SH-SY5Y (cell line): Measurements from ENCODE around the gene KIF17.

Source experiments
- GATA2 ChIP-seq: IDR thresholded peaks from 2 replicates; pipeline ENCODE4 v1.6.1; 2011; ENCODE audit warnings: mild to moderate bottlenecking, low read depth, low read length
- GATA3 ChIP-seq: IDR thresholded peaks from 2 replicates; pipeline ENCODE4 v1.6.1; 2011; ENCODE audit warnings: low read depth, mild to moderate bottlenecking, low read length, moderate library complexity

DNA sequence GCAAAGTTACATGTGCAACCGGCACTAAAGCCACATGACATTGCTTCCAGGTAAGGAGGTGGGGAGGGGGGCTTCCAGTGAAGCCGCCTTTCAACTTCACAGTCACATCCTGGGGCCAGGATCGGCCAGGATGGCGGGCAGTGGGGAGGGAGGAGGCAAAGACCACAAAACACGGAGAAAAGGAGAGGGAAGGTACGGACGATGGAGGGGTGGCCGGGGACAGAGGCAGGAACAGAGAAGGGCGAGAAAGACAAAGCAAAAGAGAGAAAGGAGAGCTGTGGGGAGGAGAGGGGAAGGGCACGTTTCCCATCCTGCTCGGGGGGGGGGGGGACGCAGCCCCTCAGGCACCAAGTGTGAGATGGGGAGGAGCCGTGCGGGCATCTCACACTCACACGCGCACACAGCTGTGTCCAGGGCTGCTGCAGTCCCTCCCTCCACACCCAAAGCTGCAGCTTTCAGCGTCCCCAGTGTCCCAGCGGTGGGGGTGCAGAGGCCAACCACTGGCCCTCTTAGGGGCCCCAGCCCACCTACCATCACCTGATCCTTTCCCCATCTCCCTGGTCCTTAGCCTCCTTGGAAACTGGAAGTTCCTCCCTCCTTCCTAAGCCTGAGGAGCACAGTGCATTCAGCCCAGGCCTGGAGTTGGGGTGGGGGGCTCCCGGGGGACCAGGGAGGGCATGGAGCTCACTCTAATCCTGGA, 12.3 kb upstream of the KIF17 start:
- TF ChIP-seq GATA3 (no peak), GATA2 (no peak)
